NT2/D1 (cell line): ENCODE data around the gene CLMN.

Source experiments
- SUZ12 ChIP-seq: IDR thresholded peaks from 2 replicates; pipeline ENCODE4 v1.6.1; 2011; ENCODE audit not compliant: insufficient read length, insufficient read depth; ENCODE audit errors: extremely low read depth
- YY1 ChIP-seq: IDR thresholded peaks from 2 replicates; pipeline ENCODE4 v1.6.1; 2011; ENCODE audit not compliant: insufficient read length, insufficient read depth
- ZNF274 ChIP-seq: IDR thresholded peaks from 2 replicates; pipeline ENCODE4 v1.6.1; 2011; ENCODE audit warnings: mild to moderate bottlenecking, low read depth, low read length

DNA sequence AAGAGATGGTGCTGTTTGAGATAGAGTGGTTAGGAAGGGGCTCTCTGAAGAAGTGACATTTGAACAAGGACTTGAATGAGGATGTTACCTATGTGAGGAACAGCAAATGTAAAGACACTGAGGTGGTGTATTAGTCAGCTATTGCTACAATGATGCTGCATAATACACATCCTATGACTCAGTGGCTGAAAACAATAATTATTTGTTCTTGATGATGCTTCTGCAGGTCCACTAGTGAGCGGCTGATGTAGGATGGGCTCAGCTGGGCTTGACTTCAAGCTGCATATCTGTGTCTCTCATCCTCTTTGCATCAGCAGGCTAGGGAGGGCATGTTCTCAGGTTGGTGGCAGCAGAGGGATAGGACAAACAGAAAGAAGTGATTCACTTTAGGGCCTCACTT lies 21.4 kb upstream of the CLMN start:
- TF ChIP-seq SUZ12 = no peak
- TF ChIP-seq YY1 = no peak
- no peak for TF ChIP-seq ZNF274
